Measurements from ENCODE around the gene AP2A1. TPM values are rescaled to one million over a fixed set of nuclear protein-coding genes. Genes with fewer than 3 reads are reported as not detected.

Gene AP2A1
- total and polyA plus RNA-seq, 9 of the 15 experiments (the other 6 are each of a cell fraction or from before 2014, with no cell fraction given), result 0.55 to 150 (median 31.9) TPM

DNA sequence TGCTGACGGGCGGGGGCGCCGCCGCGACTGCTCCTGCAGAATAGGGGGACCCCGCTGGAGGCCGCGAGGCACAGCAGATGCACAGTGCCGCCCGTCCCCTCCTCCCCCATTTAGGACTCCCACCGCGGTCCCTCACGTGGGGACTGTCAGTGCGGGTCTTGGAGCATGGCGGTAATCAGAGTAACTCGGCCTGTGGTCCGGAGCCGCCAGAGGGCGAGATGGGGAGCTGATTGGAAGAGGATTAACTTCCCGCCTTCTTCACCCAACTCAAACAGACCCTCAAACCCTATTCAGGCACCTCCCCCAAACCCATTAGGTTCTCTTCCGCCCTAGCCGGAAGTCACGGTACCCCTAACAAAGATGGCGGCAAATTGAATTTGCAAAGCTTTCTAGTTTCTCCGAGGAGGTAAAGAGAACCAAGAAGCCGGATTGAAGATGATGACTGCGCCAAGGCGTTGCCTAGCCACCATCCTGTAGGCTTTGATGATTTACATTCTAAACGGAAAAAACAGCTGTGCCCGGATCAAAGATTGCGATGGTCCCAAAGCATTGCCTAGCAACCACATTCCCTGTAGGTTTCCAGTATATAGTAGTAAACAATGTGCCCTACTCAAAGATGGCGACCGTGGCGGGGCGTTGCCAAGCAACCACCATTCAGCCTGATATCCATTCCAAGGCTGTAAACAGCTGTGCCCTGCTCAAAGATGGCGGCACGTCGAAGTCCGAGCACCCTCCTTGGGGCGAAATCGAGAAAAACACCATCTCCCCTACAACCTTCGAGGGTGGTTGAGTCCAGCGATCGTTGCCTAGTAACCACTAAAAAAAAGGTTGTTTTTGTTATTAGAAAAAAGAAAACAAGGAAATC is 46.4 kb downstream of the AP2A1 start, which contains the start of gene FUZ (continued):
- TF ChIP-seq, protein P1, sequence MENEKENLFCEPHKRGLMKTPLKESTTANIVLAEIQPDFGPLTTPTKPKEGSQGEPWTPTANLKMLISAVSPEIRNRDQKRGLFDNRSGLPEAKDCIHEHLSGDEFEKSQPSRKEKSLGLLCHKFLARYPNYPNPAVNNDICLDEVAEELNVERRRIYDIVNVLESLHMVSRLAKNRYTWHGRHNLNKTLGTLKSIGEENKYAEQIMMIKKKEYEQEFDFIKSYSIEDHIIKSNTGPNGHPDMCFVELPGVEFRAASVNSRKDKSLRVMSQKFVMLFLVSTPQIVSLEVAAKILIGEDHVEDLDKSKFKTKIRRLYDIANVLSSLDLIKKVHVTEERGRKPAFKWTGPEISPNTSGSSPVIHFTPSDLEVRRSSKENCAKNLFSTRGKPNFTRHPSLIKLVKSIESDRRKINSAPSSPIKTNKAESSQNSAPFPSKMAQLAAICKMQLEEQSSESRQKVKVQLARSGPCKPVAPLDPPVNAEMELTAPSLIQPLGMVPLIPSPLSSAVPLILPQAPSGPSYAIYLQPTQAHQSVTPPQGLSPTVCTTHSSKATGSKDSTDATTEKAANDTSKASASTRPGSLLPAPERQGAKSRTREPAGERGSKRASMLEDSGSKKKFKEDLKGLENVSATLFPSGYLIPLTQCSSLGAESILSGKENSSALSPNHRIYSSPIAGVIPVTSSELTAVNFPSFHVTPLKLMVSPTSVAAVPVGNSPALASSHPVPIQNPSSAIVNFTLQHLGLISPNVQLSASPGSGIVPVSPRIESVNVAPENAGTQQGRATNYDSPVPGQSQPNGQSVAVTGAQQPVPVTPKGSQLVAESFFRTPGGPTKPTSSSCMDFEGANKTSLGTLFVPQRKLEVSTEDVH (IDR thresholded peaks at IDR 0.05; ENCODE audit: low read depth, partially characterized antibody), result peak; percentile 62
- TF ChIP-seq FOXK2 (conservative IDR thresholded peaks at IDR 0.05 in 1 of 2, IDR thresholded peaks at IDR 0.05 in 1 of 2; ENCODE audit: low read depth in 2 of 2) (peak; percentile 98 to 99), ARID2 (IDR thresholded peaks at IDR 0.05) (no peak), KAT7 (CRISPR knock-in tag; IDR thresholded peaks at IDR 0.05; ENCODE audit: borderline replicate concordance) (no peak), RBM22 (IDR thresholded peaks at IDR 0.05; ENCODE audit: low read depth, low read length, poor library complexity, severe bottlenecking) (no peak), FOXM1 (IDR thresholded peaks at IDR 0.05; ENCODE audit: low read depth) (no peak), FOXM1 (CRISPR knock-in tag; IDR thresholded peaks at IDR 0.05; ENCODE audit: low read depth) (no peak), SMARCA5 (IDR thresholded peaks at IDR 0.05) (no peak), NR2C2 (CRISPR knock-in tag; IDR thresholded peaks at IDR 0.05) (no peak), NR2C2 (tag; IDR thresholded peaks at IDR 0.05) (peak; percentile 92), ZNF316 (IDR thresholded peaks at IDR 0.05) (no peak), MTF1 (CRISPR knock-in tag; IDR thresholded peaks at IDR 0.05; ENCODE audit: borderline replicate concordance) (no peak), SPI1 (IDR thresholded peaks at IDR 0.05; ENCODE audit: borderline replicate concordance, low read depth, low read length) (no peak), TBP (optimal IDR thresholded peaks at IDR 0.05; ENCODE audit: low read depth, low read length) (no peak), SMC3 (conservative IDR thresholded peaks at IDR 0.05; ENCODE audit: insufficient read depth, low read depth, low read length) (no peak), ZNF263 (CRISPR knock-in tag; IDR thresholded peaks at IDR 0.05; ENCODE audit: borderline replicate concordance) (no peak), GTF2E2 (tag; IDR thresholded peaks at IDR 0.05) (0 out of 2 replicates have a peak, but pooled peaks have one; percentile 4)
- TF ChIP-seq, protein P2, sequence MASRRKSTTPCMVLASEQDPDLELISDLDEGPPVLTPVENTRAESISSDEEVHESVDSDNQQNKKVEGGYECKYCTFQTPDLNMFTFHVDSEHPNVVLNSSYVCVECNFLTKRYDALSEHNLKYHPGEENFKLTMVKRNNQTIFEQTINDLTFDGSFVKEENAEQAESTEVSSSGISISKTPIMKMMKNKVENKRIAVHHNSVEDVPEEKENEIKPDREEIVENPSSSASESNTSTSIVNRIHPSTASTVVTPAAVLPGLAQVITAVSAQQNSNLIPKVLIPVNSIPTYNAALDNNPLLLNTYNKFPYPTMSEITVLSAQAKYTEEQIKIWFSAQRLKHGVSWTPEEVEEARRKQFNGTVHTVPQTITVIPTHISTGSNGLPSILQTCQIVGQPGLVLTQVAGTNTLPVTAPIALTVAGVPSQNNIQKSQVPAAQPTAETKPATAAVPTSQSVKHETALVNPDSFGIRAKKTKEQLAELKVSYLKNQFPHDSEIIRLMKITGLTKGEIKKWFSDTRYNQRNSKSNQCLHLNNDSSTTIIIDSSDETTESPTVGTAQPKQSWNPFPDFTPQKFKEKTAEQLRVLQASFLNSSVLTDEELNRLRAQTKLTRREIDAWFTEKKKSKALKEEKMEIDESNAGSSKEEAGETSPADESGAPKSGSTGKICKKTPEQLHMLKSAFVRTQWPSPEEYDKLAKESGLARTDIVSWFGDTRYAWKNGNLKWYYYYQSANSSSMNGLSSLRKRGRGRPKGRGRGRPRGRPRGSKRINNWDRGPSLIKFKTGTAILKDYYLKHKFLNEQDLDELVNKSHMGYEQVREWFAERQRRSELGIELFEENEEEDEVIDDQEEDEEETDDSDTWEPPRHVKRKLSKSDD (conservative IDR thresholded peaks at IDR 0.05; ENCODE audit: low read length), result peak; percentile 98
- TF ChIP-seq, protein P3, sequence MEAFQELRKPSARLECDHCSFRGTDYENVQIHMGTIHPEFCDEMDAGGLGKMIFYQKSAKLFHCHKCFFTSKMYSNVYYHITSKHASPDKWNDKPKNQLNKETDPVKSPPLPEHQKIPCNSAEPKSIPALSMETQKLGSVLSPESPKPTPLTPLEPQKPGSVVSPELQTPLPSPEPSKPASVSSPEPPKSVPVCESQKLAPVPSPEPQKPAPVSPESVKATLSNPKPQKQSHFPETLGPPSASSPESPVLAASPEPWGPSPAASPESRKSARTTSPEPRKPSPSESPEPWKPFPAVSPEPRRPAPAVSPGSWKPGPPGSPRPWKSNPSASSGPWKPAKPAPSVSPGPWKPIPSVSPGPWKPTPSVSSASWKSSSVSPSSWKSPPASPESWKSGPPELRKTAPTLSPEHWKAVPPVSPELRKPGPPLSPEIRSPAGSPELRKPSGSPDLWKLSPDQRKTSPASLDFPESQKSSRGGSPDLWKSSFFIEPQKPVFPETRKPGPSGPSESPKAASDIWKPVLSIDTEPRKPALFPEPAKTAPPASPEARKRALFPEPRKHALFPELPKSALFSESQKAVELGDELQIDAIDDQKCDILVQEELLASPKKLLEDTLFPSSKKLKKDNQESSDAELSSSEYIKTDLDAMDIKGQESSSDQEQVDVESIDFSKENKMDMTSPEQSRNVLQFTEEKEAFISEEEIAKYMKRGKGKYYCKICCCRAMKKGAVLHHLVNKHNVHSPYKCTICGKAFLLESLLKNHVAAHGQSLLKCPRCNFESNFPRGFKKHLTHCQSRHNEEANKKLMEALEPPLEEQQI (IDR thresholded peaks at IDR 0.05), result no peak
